HepG2 (cell line): ENCODE results near the gene PTF1A. TPM values are rescaled to one million over a fixed set of nuclear protein-coding genes. Genes with fewer than 3 reads are reported as not detected.

Source experiments
- ATAC-seq: fragments of 200-7000 bp; cut with Tn5 transposase; 3 replicates; pipeline ENCODE4 v1.9.1; 2020; ENCODE audit warnings: mild to moderate bottlenecking, moderate library complexity
- BruUV-seq: library from RNA; stranded (reverse); fragments of 400-500 nt; replicated peaks from 2 replicates; lab custom pipeline; 2021; lab: Mats Ljungman, UMichigan
- CTCF ChIA-PET: fragments of 300-600 bp; formaldehyde crosslinking; extraction: SDS; loops from one replicate; lab custom pipeline; 2021; ENCODE audit warnings: low total read pairs, inconsistent platforms, low intra/inter-chr PET ratio; lab: Yijun Ruan, JAX
- POLR2A ChIA-PET: fragments of 350-600 bp; sonication (Branson Sonifier 250); formaldehyde crosslinking; loops from one replicate; lab custom pipeline; 2020; ENCODE audit warnings: antibody characterized with exemption, inconsistent platforms; lab: Yijun Ruan, JAX
- DNase-seq: peaks from one replicate; pipeline ENCODE4 v3.0.0-alpha.2; 2015; ENCODE audit warnings: low spot score
- FAIRE-seq: peaks from 3 replicates; lab custom pipeline; 2011; peaks lifted over from hg19 to GRCh38; lab: Jason Lieb, UNC
- H2AFZ ChIP-seq: one replicate; pipeline ENCODE4 v1.6.1; 2011; ENCODE audit warnings: low read length, inconsistent platforms
- H3K27ac ChIP-seq: fragments of 300-600 bp; 3 replicates; pipeline ENCODE4 v1.8.0; 2011; ENCODE audit warnings: mixed run types, mild to moderate bottlenecking, mixed read lengths, low read length, inconsistent platforms; ENCODE audit not compliant: insufficient read depth; ENCODE audit errors: extremely low read length
- H3K27me3 ChIP-seq, 2 experiments: fragments of 200-600 bp in 1 of 2; 2 replicates in 1 of 2; 3 replicates in 1 of 2; pipeline versions ENCODE4 v1.6.0 to v1.8.0; 2011; ENCODE audit warnings: low read length in 2 of 2, mild to moderate bottlenecking in 2 of 2, moderate library complexity in 2 of 2, inconsistent platforms in 1 of 2; ENCODE audit not compliant: insufficient read depth in 2 of 2, control insufficient read depth in 1 of 2
- H3K36me3 ChIP-seq, 2 experiments: fragments of 200-600 bp in 1 of 2; replicated peaks in 1 of 2; 2 replicates in 1 of 2; 3 replicates in 1 of 2; pipeline versions ENCODE4 v1.5.1 to v1.8.0; 2011; ENCODE audit warnings: low read length in 2 of 2, inconsistent platforms in 1 of 2; ENCODE audit not compliant: insufficient read depth in 2 of 2, control insufficient read depth in 1 of 2
- H3K4me1 ChIP-seq: 2 replicates; pipeline ENCODE4 v1.5.1; 2012; ENCODE audit warnings: low read length, inconsistent platforms; ENCODE audit not compliant: insufficient read depth
- H3K4me2 ChIP-seq: 2 replicates; pipeline ENCODE4 v1.6.0; 2011; ENCODE audit warnings: low read depth, low read length, inconsistent platforms
- H3K4me3 ChIP-seq, 3 experiments: fragments of 200-600 bp in 1 of 3; sonication (generic), shearing (Covaris generic) in 1 of 3; replicated peaks in 1 of 3; 2 replicates each; pipeline ENCODE4 v1.5.1; 2011 to 2016; ENCODE audit warnings: low read length in 3 of 3, inconsistent platforms in 2 of 3, low read depth in 2 of 3, mild to moderate bottlenecking in 2 of 3, control low read depth in 1 of 3, mixed read lengths in 1 of 3; ENCODE audit not compliant: insufficient read depth in 1 of 3
- H3K79me2 ChIP-seq: one replicate; pipeline ENCODE4 v1.6.1; 2011; ENCODE audit warnings: low read length, inconsistent platforms; ENCODE audit not compliant: insufficient read depth
- H3K9ac ChIP-seq: 2 replicates; pipeline ENCODE4 v1.6.0; 2011; ENCODE audit warnings: mild to moderate bottlenecking, low read depth, low read length, inconsistent platforms; ENCODE audit not compliant: insufficient read depth
- H3K9me3 ChIP-seq: 2 replicates; pipeline ENCODE4 v1.5.1; 2012; ENCODE audit warnings: mild to moderate bottlenecking, low read length
- H4K20me1 ChIP-seq: 2 replicates; pipeline ENCODE4 v1.6.0; 2011; ENCODE audit warnings: inconsistent platforms, mild to moderate bottlenecking, low read length, moderate library complexity; ENCODE audit not compliant: insufficient read depth
- CBX5 ChIP-seq: sonication (generic); formaldehyde crosslinking; IDR thresholded peaks from 2 replicates; pipeline ENCODE4 v1.4.0; 2020; ENCODE audit warnings: missing genetic modification reagents, borderline replicate concordance
- CREB1 ChIP-seq, 2 experiments: fragments of 450-650 bp in 1 of 2; IDR thresholded peaks; 2 replicates each; pipeline ENCODE4 v1.6.1; 2016 to 2017; ENCODE audit warnings: control low read depth in 1 of 2, mild to moderate bottlenecking in 1 of 2, missing compliant biosample characterization in 1 of 2, missing genetic modification characterization in 1 of 2
- GTF3A ChIP-seq: sonication (generic); formaldehyde crosslinking; conservative IDR thresholded peaks from 2 replicates; pipeline ENCODE4 v1.4.0; 2020; ENCODE audit warnings: mild to moderate bottlenecking, missing genetic modification reagents
- MEIS1 ChIP-seq: sonication (generic); formaldehyde crosslinking; IDR thresholded peaks from 2 replicates; pipeline ENCODE4 v1.9.0; 2021; ENCODE audit warnings: mild to moderate bottlenecking, missing genetic modification reagents, moderate library complexity, borderline replicate concordance
- NFKBIZ ChIP-seq: IDR thresholded peaks from 2 replicates; pipeline ENCODE4 v1.6.1; 2018; ENCODE audit warnings: missing genetic modification reagents, missing compliant biosample characterization
- SNRNP70 ChIP-seq: fragments of 200-400 bp; formaldehyde crosslinking; IDR thresholded peaks from 2 replicates; pipeline ENCODE4 v1.6.1; 2017; ENCODE audit warnings: mild to moderate bottlenecking, low read depth, low read length, moderate library complexity
- ZBTB8A ChIP-seq: sonication (generic); formaldehyde crosslinking; IDR thresholded peaks from 2 replicates; pipeline ENCODE4 v1.4.0; 2020; ENCODE audit warnings: mild to moderate bottlenecking, low read depth, missing genetic modification reagents, borderline replicate concordance
- ZNF124 ChIP-seq: sonication (generic); formaldehyde crosslinking; IDR thresholded peaks from 2 replicates; pipeline ENCODE4 v1.4.0; 2020; ENCODE audit warnings: missing genetic modification reagents
- ZNF549 ChIP-seq: sonication (generic); formaldehyde crosslinking; IDR thresholded peaks from 2 replicates; pipeline ENCODE4 v1.5.0; 2020; ENCODE audit warnings: missing genetic modification reagents
- ZNF556 ChIP-seq: sonication (generic); formaldehyde crosslinking; IDR thresholded peaks from 2 replicates; pipeline ENCODE4 v1.4.0; 2020; ENCODE audit warnings: mild to moderate bottlenecking, missing genetic modification reagents, borderline replicate concordance
- WGBS: methylation state at CpG from one replicate; pipeline ENCODE4 v1.1.6; 2017; ENCODE audit warnings: low lambda C conversion rate; 5-methylcytosine and 5-hydroxymethylcytosine counted together
- in situ Hi-C: cut with HindIII; loops from 2 replicates; pipeline ENCODE4 v1.10.0; 2017; ENCODE audit warnings: low pct_unique_long_range_greater_than_20kb; ENCODE audit not compliant: extremely low pct_ligation_motif_present
- intact Hi-C: fragments of 100-400 bp; cut with micrococcal nuclease; formaldehyde crosslinking; loops from one replicate; pipeline ENCODE4 v1.10.0; 2022; ENCODE audit not compliant: unreplicated experiment
- polyA plus RNA-seq, 8 experiments: library from polyadenylated mRNA; depleted of rRNA in 3 of 8; stranded (reverse) in 7 of 8; unstranded in 1 of 8; fragments of >200 nt; fragmentation: Illumina TruSeq in 4 of 8; extraction: Trizol in 4 of 8; gene quantifications; 2 replicates each; pipeline versions ENCODE4 v1.2.1 to v1.2.3, GENCODE V29; 2011 to 2016; ENCODE audit warnings: low read depth in 4 of 8, missing spikeins in 1 of 8, mixed read lengths in 1 of 8; ENCODE audit not compliant: insufficient read depth in 1 of 8
- total RNA-seq, 5 experiments: library from RNA; depleted of rRNA; stranded (reverse); fragments of >200 nt; fragmentation: Illumina TruSeq; extraction: Trizol; gene quantifications; 2 replicates each; pipeline ENCODE4 v1.2.3, GENCODE V29; 2016; ENCODE audit warnings: low read depth in 1 of 5
- TF ChIP-seq, protein P1 (sequence below): sonication (generic); formaldehyde crosslinking; IDR thresholded peaks from 2 replicates; pipeline ENCODE4 v1.4.0; 2020; ENCODE audit warnings: missing genetic modification reagents
- TF ChIP-seq, protein P2 (sequence below): sonication (generic); formaldehyde crosslinking; IDR thresholded peaks from 2 replicates; pipeline ENCODE4 v1.5.0; 2020; ENCODE audit warnings: missing genetic modification reagents
- TF ChIP-seq, protein P3 (sequence below): sonication (generic); formaldehyde crosslinking; IDR thresholded peaks from 2 replicates; pipeline ENCODE4 v1.9.0; 2022; ENCODE audit warnings: low read depth, missing genetic modification reagents
- TF ChIP-seq, protein P4 (sequence below): sonication (generic); formaldehyde crosslinking; IDR thresholded peaks from 2 replicates; pipeline ENCODE4 v1.4.0; 2020; ENCODE audit warnings: missing genetic modification reagents

Gene PTF1A
- total and polyA plus RNA-seq, 2 of the 13 experiments (the other 11 are each of a cell fraction or from before 2014, with no cell fraction given) = not detected

DNA sequence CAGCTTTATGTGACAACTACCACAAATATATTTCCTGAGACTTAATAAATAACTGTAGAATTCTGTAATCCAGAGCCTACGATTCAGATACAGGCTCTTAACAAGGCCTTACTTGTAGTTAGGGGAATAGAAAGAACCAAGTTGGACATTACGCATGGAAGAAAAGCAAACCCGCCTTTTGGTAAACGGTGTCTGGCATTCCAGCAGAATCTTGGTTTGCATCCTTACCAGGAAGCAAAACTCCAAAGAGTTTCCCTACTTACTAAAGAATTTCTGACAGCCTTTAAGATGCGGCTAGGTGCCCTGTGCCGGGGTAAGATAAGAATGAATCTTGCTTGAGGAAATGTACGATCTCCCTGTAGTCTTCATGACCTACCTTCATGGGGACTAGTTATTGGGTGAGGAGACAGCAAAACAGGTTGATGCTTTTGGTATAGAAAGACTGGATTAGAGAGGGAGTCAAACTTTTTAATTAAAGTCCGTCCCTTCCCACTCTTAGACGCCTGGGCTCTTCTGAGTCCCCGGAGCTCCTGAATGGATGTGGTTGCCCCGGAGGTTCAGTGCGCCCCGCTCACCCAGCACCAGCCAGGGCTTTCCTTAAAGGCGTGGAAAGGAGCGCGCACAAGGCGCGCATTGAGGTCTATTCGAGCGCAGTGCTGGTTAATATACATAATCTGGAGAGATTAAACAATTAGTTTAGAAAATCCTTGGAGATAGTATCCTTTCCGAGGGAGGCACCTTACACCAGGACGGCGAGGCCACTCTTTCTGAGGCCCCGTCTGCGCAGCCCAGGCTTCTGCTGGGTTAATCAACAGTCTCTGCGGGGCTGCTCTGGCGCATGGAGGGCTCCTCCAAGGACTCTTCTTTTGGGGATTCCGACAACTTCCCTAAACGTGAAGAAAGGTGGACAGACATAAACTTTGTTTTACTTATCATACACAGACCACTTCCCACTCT lies 11.5 kb downstream of the PTF1A start:
- H4K20me1 ChIP-seq = no peaks in the 10 kb centered on the region
- no peaks in the 10 kb centered on the region for H3K36me3 ChIP-seq
- intact Hi-C loops (no loop called here), in situ Hi-C loops (no loop called here)
- H3K27ac ChIP-seq = no peak overlapping the region
- POLR2A ChIA-PET = no interaction called here
- CTCF ChIA-PET = no interaction called here
- H3K4me2 ChIP-seq = no peak overlapping the region
- peaks cover 17% of the 10 kb centered on the region for H3K4me1 ChIP-seq
- no peaks in the 10 kb centered on the region for H3K79me2 ChIP-seq
- H3K9me3 ChIP-seq = no peaks in the 10 kb centered on the region
- ATAC-seq (no peak), DNase-seq (no peak), FAIRE-seq (no peak)
- no peak overlapping the region for H3K9ac ChIP-seq
- peaks cover 1 to 51% of the 10 kb centered on the region in 2 experiments; a peak in 4 of 5 replicates for H3K27me3 ChIP-seq
- H3K4me3 ChIP-seq = no peak overlapping the region
- no peak overlapping the region for H2AFZ ChIP-seq
- no TSS peak for BruUV-seq
- WGBS = 57% methylated on average over 23 of the region's 29 CpGs
- TF ChIP-seq, protein P1, sequence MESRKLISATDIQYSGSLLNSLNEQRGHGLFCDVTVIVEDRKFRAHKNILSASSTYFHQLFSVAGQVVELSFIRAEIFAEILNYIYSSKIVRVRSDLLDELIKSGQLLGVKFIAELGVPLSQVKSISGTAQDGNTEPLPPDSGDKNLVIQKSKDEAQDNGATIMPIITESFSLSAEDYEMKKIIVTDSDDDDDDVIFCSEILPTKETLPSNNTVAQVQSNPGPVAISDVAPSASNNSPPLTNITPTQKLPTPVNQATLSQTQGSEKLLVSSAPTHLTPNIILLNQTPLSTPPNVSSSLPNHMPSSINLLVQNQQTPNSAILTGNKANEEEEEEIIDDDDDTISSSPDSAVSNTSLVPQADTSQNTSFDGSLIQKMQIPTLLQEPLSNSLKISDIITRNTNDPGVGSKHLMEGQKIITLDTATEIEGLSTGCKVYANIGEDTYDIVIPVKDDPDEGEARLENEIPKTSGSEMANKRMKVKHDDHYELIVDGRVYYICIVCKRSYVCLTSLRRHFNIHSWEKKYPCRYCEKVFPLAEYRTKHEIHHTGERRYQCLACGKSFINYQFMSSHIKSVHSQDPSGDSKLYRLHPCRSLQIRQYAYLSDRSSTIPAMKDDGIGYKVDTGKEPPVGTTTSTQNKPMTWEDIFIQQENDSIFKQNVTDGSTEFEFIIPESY (CRISPR knock-in tag) = no peak
- TF ChIP-seq SNRNP70 (no peak), ZNF556 (CRISPR knock-in tag) (no peak), GTF3A (CRISPR knock-in tag) (no peak), CBX5 (CRISPR knock-in tag) (no peak), CREB1 (IDR thresholded peaks at IDR 0.05) (no peak), CREB1 (CRISPR knock-in tag; IDR thresholded peaks at IDR 0.05) (no peak), ZNF124 (CRISPR knock-in tag) (no peak), MEIS1 (CRISPR knock-in tag) (no peak), ZNF549 (CRISPR knock-in tag) (no peak), NFKBIZ (CRISPR knock-in tag) (no peak), ZBTB8A (CRISPR knock-in tag) (no peak)
- TF ChIP-seq, protein P2, sequence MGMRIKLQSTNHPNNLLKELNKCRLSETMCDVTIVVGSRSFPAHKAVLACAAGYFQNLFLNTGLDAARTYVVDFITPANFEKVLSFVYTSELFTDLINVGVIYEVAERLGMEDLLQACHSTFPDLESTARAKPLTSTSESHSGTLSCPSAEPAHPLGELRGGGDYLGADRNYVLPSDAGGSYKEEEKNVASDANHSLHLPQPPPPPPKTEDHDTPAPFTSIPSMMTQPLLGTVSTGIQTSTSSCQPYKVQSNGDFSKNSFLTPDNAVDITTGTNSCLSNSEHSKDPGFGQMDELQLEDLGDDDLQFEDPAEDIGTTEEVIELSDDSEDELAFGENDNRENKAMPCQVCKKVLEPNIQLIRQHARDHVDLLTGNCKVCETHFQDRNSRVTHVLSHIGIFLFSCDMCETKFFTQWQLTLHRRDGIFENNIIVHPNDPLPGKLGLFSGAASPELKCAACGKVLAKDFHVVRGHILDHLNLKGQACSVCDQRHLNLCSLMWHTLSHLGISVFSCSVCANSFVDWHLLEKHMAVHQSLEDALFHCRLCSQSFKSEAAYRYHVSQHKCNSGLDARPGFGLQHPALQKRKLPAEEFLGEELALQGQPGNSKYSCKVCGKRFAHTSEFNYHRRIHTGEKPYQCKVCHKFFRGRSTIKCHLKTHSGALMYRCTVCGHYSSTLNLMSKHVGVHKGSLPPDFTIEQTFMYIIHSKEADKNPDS (CRISPR knock-in tag) = no peak
- TF ChIP-seq, protein P3, sequence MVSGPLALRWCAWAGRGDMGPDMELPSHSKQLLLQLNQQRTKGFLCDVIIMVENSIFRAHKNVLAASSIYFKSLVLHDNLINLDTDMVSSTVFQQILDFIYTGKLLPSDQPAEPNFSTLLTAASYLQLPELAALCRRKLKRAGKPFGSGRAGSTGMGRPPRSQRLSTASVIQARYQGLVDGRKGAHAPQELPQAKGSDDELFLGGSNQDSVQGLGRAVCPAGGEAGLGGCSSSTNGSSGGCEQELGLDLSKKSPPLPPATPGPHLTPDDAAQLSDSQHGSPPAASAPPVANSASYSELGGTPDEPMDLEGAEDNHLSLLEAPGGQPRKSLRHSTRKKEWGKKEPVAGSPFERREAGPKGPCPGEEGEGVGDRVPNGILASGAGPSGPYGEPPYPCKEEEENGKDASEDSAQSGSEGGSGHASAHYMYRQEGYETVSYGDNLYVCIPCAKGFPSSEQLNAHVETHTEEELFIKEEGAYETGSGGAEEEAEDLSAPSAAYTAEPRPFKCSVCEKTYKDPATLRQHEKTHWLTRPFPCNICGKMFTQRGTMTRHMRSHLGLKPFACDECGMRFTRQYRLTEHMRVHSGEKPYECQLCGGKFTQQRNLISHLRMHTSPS (CRISPR knock-in tag) = no peak
- TF ChIP-seq, protein P4, sequence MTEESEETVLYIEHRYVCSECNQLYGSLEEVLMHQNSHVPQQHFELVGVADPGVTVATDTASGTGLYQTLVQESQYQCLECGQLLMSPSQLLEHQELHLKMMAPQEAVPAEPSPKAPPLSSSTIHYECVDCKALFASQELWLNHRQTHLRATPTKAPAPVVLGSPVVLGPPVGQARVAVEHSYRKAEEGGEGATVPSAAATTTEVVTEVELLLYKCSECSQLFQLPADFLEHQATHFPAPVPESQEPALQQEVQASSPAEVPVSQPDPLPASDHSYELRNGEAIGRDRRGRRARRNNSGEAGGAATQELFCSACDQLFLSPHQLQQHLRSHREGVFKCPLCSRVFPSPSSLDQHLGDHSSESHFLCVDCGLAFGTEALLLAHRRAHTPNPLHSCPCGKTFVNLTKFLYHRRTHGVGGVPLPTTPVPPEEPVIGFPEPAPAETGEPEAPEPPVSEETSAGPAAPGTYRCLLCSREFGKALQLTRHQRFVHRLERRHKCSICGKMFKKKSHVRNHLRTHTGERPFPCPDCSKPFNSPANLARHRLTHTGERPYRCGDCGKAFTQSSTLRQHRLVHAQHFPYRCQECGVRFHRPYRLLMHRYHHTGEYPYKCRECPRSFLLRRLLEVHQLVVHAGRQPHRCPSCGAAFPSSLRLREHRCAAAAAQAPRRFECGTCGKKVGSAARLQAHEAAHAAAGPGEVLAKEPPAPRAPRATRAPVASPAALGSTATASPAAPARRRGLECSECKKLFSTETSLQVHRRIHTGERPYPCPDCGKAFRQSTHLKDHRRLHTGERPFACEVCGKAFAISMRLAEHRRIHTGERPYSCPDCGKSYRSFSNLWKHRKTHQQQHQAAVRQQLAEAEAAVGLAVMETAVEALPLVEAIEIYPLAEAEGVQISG = no peak
